NB4 (cell line): Measurements from ENCODE around the gene TTC33.

Experiments used
- POLR2A ChIP-seq: IDR thresholded peaks from 2 replicates; pipeline ENCODE4 v1.6.1; 2011; ENCODE audit warnings: mild to moderate bottlenecking; ENCODE audit not compliant: insufficient read length; ENCODE audit errors: extremely low read depth
- TF ChIP-seq, protein P1 (sequence below): IDR thresholded peaks from one replicate; pipeline ENCODE4 v1.5.1; 2012; ENCODE audit warnings: low read depth, low read length

DNA sequence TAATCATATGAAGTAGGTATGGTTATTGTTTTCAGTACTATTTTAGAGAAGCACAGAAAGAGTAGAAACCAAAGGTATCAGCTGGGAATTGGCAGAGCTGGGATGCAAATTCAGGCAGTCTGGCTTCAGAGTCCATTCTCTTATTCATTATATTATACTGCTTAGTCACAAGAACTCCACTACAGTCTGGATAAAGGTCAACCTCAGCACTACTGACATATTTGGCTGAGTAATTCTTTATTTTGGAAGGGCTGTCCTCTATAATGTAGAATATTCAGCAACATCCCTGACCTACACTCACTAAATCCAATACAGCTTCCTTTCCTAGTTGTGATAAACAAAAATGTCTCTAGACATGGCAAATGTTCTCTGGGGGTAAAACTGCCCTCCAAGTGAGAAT, 38.5 kb downstream of the TTC33 start:
- TF ChIP-seq POLR2A: no peak
- TF ChIP-seq, protein P1, sequence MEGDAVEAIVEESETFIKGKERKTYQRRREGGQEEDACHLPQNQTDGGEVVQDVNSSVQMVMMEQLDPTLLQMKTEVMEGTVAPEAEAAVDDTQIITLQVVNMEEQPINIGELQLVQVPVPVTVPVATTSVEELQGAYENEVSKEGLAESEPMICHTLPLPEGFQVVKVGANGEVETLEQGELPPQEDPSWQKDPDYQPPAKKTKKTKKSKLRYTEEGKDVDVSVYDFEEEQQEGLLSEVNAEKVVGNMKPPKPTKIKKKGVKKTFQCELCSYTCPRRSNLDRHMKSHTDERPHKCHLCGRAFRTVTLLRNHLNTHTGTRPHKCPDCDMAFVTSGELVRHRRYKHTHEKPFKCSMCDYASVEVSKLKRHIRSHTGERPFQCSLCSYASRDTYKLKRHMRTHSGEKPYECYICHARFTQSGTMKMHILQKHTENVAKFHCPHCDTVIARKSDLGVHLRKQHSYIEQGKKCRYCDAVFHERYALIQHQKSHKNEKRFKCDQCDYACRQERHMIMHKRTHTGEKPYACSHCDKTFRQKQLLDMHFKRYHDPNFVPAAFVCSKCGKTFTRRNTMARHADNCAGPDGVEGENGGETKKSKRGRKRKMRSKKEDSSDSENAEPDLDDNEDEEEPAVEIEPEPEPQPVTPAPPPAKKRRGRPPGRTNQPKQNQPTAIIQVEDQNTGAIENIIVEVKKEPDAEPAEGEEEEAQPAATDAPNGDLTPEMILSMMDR: no peak
